VCaP (cell line): ENCODE measurements around the gene PON3.

Source experiments
- H3K27ac ChIP-seq: fragments of 450-650 bp; 2 replicates; pipeline ENCODE4 v1.5.1; 2017
- CTCF ChIP-seq: fragments of 450-650 bp; conservative IDR thresholded peaks from 2 replicates; pipeline ENCODE4 v1.5.1; 2017; ENCODE audit warnings: mild to moderate bottlenecking, moderate library complexity

Gene PON3

GRCh38 chr7:95340491-95340890 lies 55.7 kb downstream of the PON3 start:
- TF ChIP-seq CTCF: no peak

GRCh38 chr7:95338832-95339231 lies 57.3 kb downstream of the PON3 start:
- no peak for TF ChIP-seq CTCF
- no peak overlapping the region for H3K27ac ChIP-seq

More at GRCh38 chr7:95340491-95340890, 55.7 kb downstream of the PON3 start:
- no peak overlapping the region for H3K27ac ChIP-seq

GRCh38 chr7:95335093-95335492 lies 61.1 kb downstream of the PON3 start:
- no peak for TF ChIP-seq CTCF
- H3K27ac ChIP-seq: no peak overlapping the region

- no peak for TF ChIP-seq CTCF
- no peak overlapping the region for H3K27ac ChIP-seq
Measured at GRCh38 chr7:95334447-95334846, 61.7 kb downstream of the PON3 start.

DNA sequence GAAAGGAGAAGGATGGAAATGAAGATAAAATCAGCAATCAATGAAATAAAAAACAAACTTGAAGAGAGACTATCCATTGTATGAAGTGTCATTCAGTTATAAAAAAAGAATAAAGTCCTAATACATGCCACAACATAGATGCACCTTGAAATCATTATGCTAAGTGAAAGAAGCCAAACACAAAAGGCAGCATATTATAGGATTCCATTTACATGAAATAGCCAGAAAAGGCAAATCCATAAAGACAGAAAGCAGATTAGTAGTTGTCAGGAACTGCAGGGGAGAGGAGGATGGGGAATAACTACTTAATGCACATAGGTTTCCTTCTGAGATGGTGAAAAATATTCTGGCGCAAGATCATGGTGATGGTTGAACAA lies 65.2 kb downstream of the PON3 start:
- H3K27ac ChIP-seq: no peak overlapping the region

DNA sequence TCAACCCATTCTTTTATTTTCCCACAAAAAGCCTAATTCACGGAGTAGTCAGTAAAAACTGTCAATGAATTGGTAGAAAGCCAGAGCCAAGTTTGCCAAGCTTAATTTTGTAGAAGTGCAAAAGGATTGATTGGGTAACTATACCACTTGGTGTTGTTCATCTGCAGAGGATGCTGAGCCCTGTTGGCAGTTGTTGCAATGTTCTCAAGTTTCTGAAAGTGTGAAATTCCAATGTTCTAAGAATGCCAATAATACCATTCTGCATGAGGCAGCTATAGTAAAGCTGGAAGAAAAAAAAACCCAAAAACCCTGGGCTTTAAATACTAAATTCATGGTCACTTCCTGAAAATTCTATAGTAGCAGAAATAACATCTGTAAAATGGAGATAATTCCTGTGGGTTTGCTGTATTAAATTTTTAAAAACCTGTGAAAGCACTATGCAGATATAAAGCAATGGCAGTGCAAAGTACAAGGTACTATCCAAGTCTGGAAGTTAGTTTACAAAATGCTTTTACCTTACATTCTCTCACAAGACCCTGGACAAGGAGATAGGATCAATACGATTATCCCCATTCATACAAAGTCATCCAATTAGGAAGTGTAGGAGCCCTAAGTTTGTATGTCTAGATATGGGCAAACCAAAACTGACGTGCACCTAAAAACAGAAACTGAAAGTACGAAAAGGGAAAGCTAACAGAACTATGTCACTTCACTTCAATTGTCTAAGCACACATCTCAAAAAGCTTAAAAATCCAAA lies 65.8 kb downstream of the PON3 start:
- TF ChIP-seq CTCF: no peak
- no peak overlapping the region for H3K27ac ChIP-seq

More for the DNA sequence above, 65.2 kb downstream of the PON3 start:
- no peak for TF ChIP-seq CTCF

- TF ChIP-seq CTCF: no peak
- no peak overlapping the region for H3K27ac ChIP-seq
Measured at GRCh38 chr7:95327356-95327755, 68.8 kb downstream of the PON3 start.
